A549 (cell line): Measurements from ENCODE around the gene ADTRP. TPM values are rescaled to one million over a fixed set of nuclear protein-coding genes. Genes with fewer than 3 reads are reported as not detected.

Experiments used
- ATAC-seq, 2 experiments: fragments of 200-7000 bp in 1 of 2; fragments of >200 bp in 1 of 2; cut with Nextera tagmentation in 1 of 2; cut with Tn5 transposase in 1 of 2; 3 replicates each; pipeline versions ENCODE4 v1.8.0 to v1.9.1; 2018 to 2020; ENCODE audit warnings: mild to moderate bottlenecking in 1 of 2, moderate library complexity in 1 of 2
- CTCF ChIA-PET: fragments of 300-600 bp; sonication (Branson Sonifier 250); formaldehyde crosslinking; extraction: SDS; loops from one replicate; lab custom pipeline; 2021; ENCODE audit warnings: antibody characterized with exemption, inconsistent platforms; lab: Yijun Ruan, JAX
- POLR2A ChIA-PET: fragments of 350-600 bp; formaldehyde crosslinking; extraction: SDS; loops from one replicate; lab custom pipeline; 2021; ENCODE audit warnings: antibody characterized with exemption, inconsistent platforms; lab: Yijun Ruan, JAX
- DNase-seq, 2 experiments: peaks; one replicate each; pipeline versions ENCODE4 v3.0.0 to v3.0.0-alpha.2; 2011 to 2016; ENCODE audit warnings: low read depth in 1 of 2, low spot score in 1 of 2
- FAIRE-seq: peaks from 2 replicates; lab custom pipeline; 2011; peaks lifted over from hg19 to GRCh38; lab: Jason Lieb, UNC
- H3K27ac ChIP-seq, 2 experiments: fragments of >200 bp; sonication (Bioruptor Twin); formaldehyde crosslinking; 3 replicates each; pipeline ENCODE4 v1.5.1; 2016 to 2017
- H3K4me1 ChIP-seq: fragments of >200 bp; sonication (Bioruptor Twin); formaldehyde crosslinking; 3 replicates; pipeline ENCODE4 v1.6.1; 2016
- H3K4me2 ChIP-seq: fragments of >200 bp; sonication (Bioruptor Twin); formaldehyde crosslinking; 3 replicates; pipeline ENCODE4 v1.6.1; 2016
- H3K4me3 ChIP-seq: fragments of >200 bp; sonication (Bioruptor Twin); formaldehyde crosslinking; 3 replicates; pipeline ENCODE4 v1.5.1; 2016
- H3K9me3 ChIP-seq: fragments of >200 bp; sonication (Bioruptor Twin); formaldehyde crosslinking; 3 replicates; pipeline ENCODE4 v1.6.1; 2016
- ATOH8 ChIP-seq: fragments of 250-450 bp; sonication (Bioruptor Pico); IDR thresholded peaks from 2 replicates; pipeline ENCODE4 v1.5.0; 2020; ENCODE audit warnings: low read depth, mild to moderate bottlenecking, moderate library complexity
- BHLHE40 ChIP-seq: IDR thresholded peaks from 2 replicates; pipeline ENCODE4 v1.6.1; 2012; ENCODE audit warnings: low read depth, low read length, inconsistent platforms
- EP300 ChIP-seq, 2 experiments: fragments of >200 bp; sonication (Bioruptor Twin); formaldehyde crosslinking; IDR thresholded peaks; 2 replicates in 1 of 2; 3 replicates in 1 of 2; pipeline ENCODE4 v1.6.1; 2016 to 2017
- ESRRA ChIP-seq: fragments of 150-350 bp; IDR thresholded peaks from 2 replicates; pipeline ENCODE4 v1.6.1; 2014; ENCODE audit warnings: mild to moderate bottlenecking, low read length, borderline replicate concordance
- FOSB ChIP-seq: fragments of 250-450 bp; sonication (Bioruptor Pico); IDR thresholded peaks from 2 replicates; pipeline ENCODE4 v1.5.0; 2020; ENCODE audit warnings: mild to moderate bottlenecking, moderate library complexity
- FOSL2 ChIP-seq, 2 experiments: fragments of 450-650 bp in 1 of 2; fragments of >200 bp in 1 of 2; sonication (Bioruptor Twin) in 1 of 2; formaldehyde crosslinking; IDR thresholded peaks; 2 replicates each; pipeline versions ENCODE4 v1.5.0 to v1.6.1; 2016 to 2020; ENCODE audit warnings: mild to moderate bottlenecking in 1 of 2, moderate library complexity in 1 of 2
- HES2 ChIP-seq: fragments of >200 bp; sonication (Bioruptor Twin); formaldehyde crosslinking; IDR thresholded peaks from 2 replicates; pipeline ENCODE4 v1.6.1; 2016
- HMGXB4 ChIP-seq: fragments of 250-450 bp; sonication (Bioruptor Pico); IDR thresholded peaks from 2 replicates; pipeline ENCODE4 v1.5.0; 2021; ENCODE audit warnings: mild to moderate bottlenecking, moderate library complexity, borderline replicate concordance
- HOXA7 ChIP-seq: fragments of 250-450 bp; sonication (Bioruptor Pico); IDR thresholded peaks from 2 replicates; pipeline ENCODE4 v1.5.0; 2020; ENCODE audit warnings: mild to moderate bottlenecking, moderate library complexity
- HOXB5 ChIP-seq: fragments of 250-450 bp; sonication (Bioruptor Pico); IDR thresholded peaks from 2 replicates; pipeline ENCODE4 v1.5.0; 2020; ENCODE audit warnings: mild to moderate bottlenecking, moderate library complexity
- JUNB ChIP-seq: fragments of >200 bp; sonication (Bioruptor Twin); formaldehyde crosslinking; IDR thresholded peaks from 2 replicates; pipeline ENCODE4 v1.6.1; 2016
- KDM1A ChIP-seq: fragments of 200-600 bp; sonication (generic); IDR thresholded peaks from 2 replicates; pipeline ENCODE4 v1.6.1; 2016; ENCODE audit warnings: low read depth, mild to moderate bottlenecking
- MAFK ChIP-seq: fragments of 450-650 bp; IDR thresholded peaks from 2 replicates; pipeline ENCODE4 v1.6.1; 2014; ENCODE audit not compliant: partially characterized antibody
- MYC ChIP-seq: IDR thresholded peaks from 2 replicates; pipeline ENCODE4 v1.6.1; 2012; ENCODE audit warnings: mild to moderate bottlenecking, inconsistent platforms, low read length, improper control_type of control experiment, borderline replicate concordance
- NFE2L2 ChIP-seq: fragments of 150-350 bp; conservative IDR thresholded peaks from 2 replicates; pipeline ENCODE4 v1.6.1; 2014; ENCODE audit warnings: low read length
- PHF8 ChIP-seq: fragments of 200-600 bp; sonication (generic); IDR thresholded peaks from 2 replicates; pipeline ENCODE4 v1.6.1; 2016; ENCODE audit warnings: low read depth, mild to moderate bottlenecking, antibody characterized with exemption, moderate library complexity, borderline replicate concordance
- POLR2AphosphoS2 ChIP-seq: conservative IDR thresholded peaks from 2 replicates; pipeline ENCODE4 v1.6.1; 2012; ENCODE audit warnings: low read length, improper control_type of control experiment, inconsistent platforms
- REST ChIP-seq: fragments of 200-600 bp; sonication (generic); IDR thresholded peaks from 2 replicates; pipeline ENCODE4 v1.6.1; 2016; ENCODE audit warnings: antibody characterized with exemption, mild to moderate bottlenecking, moderate library complexity
- RFX5 ChIP-seq: fragments of 450-650 bp; IDR thresholded peaks from 2 replicates; pipeline ENCODE4 v1.7.1; 2014; ENCODE audit warnings: antibody characterized with exemption, mild to moderate bottlenecking, moderate library complexity
- SMC3 ChIP-seq: fragments of >200 bp; sonication (Bioruptor Twin); formaldehyde crosslinking; IDR thresholded peaks from 3 replicates; pipeline ENCODE4 v1.6.1; 2018; ENCODE audit warnings: inconsistent platforms
- ZFP36 ChIP-seq: fragments of 450-650 bp; IDR thresholded peaks from 2 replicates; pipeline ENCODE4 v1.6.1; 2014; ENCODE audit warnings: borderline replicate concordance; ENCODE audit not compliant: partially characterized antibody
- ZNF302 ChIP-seq: fragments of 250-450 bp; sonication (Bioruptor Pico); IDR thresholded peaks from 2 replicates; pipeline ENCODE4 v1.9.0; 2021; ENCODE audit warnings: inconsistent platforms, mild to moderate bottlenecking, moderate library complexity
- ZSCAN20 ChIP-seq: fragments of 250-450 bp; sonication (Bioruptor Pico); IDR thresholded peaks from 2 replicates; pipeline ENCODE4 v1.8.0; 2022; ENCODE audit warnings: mild to moderate bottlenecking, moderate library complexity
- WGBS: methylation state at CpG from one replicate; pipeline ENCODE4 v1.1.6; 2017; ENCODE audit errors: missing lambda C conversion rate; 5-methylcytosine and 5-hydroxymethylcytosine counted together
- polyA plus RNA-seq, 4 experiments: library from polyadenylated mRNA; depleted of rRNA in 3 of 4; stranded (reverse); fragments of >200 nt; fragmentation: RNase III in 1 of 4; extraction: RNeasy Plus Mini Kit Qiagen cat#74134 plus additional on column Dnase treatment in 1 of 4; gene quantifications; 2 replicates in 3 of 4; 3 replicates in 1 of 4; pipeline ENCODE4 v1.2.3, GENCODE V29; 2011 to 2017

ADTRP gene
- polyA plus RNA-seq, 2 of the 4 experiments (the other 2 are of a cell fraction) = 0.57 to 0.59 TPM

GRCh38 chr6:11760015-11760473 is 18.6 kb downstream of the ADTRP start (continued):
- TF ChIP-seq ATOH8 (CRISPR knock-in tag) (no peak), NFE2L2 (no peak), ZNF302 (no peak), MAFK (no peak), HES2 (no peak)

GRCh38 chr6:11758878-11759277 is 19.7 kb downstream of the ADTRP start:
- POLR2A ChIA-PET = no interaction called here
- TF ChIP-seq SMC3 (no peak), ZFP36 (no peak), FOSB (CRISPR knock-in tag) (no peak), HES2 (no peak), ZNF302 (no peak)
- ATAC-seq (no peak), FAIRE-seq (no peak), DNase-seq (no peak)
- Histone ChIP-seq H3K4me3 (no peak overlapping the region), H3K4me1 (0 out of 3 replicates have a peak, but pooled peaks cover 7% of the 10 kb centered on the region), H3K4me2 (no peak overlapping the region), H3K9me3 (no peaks in the 10 kb centered on the region), H3K27ac (no peak overlapping the region)
- CTCF ChIA-PET = no interaction called here
- 66% methylated on average over 4 of the region's 4 CpGs for WGBS

GRCh38 chr6:11756726-11757125 is 21.9 kb downstream of the ADTRP start:
- no peak for DNase-seq
- Histone ChIP-seq H3K27ac (no peak overlapping the region), H3K9me3 (no peaks in the 10 kb centered on the region), H3K4me2 (no peak overlapping the region), H3K4me1 (0 out of 3 replicates have a peak, but pooled peaks cover 4% of the 10 kb centered on the region), H3K4me3 (no peak overlapping the region)
- ATAC-seq = no peak
- WGBS = 88% methylated on average over 1 of the region's 1 CpG
- POLR2A ChIA-PET = no interaction called here
- CTCF ChIA-PET = interaction anchor here (1.0 kb wide), 1 partner anchor 8 kb away, joined by 3 read pairs; no protein-coding TSS in a partner anchor
- TF ChIP-seq MYC = no peak
- no peak for TF ChIP-seq HOXA7 (CRISPR knock-in tag)
- TF ChIP-seq HOXB5 (CRISPR knock-in tag) = no peak
- TF ChIP-seq RFX5 = no peak
- no peak for TF ChIP-seq JUNB
- no peak for TF ChIP-seq ZSCAN20 (CRISPR knock-in tag)
- no peak for TF ChIP-seq EP300 (IDR thresholded peaks at IDR 0.05)
- no peak for TF ChIP-seq REST
- TF ChIP-seq BHLHE40 = no peak
- TF ChIP-seq ATOH8 (CRISPR knock-in tag) = no peak
- TF ChIP-seq FOSL2 (IDR thresholded peaks at IDR 0.05) = no peak
- TF ChIP-seq FOSL2 (CRISPR knock-in tag; IDR thresholded peaks at IDR 0.05) = no peak
- no peak for TF ChIP-seq KDM1A
- TF ChIP-seq ESRRA = no peak
- no peak for TF ChIP-seq PHF8
- no peak for TF ChIP-seq ZNF302
- TF ChIP-seq FOSB (CRISPR knock-in tag) = no peak
- no peak for TF ChIP-seq POLR2AphosphoS2
- TF ChIP-seq SMC3 = no peak
- no peak for TF ChIP-seq HMGXB4 (CRISPR knock-in tag)
- no peak for FAIRE-seq
